Liver (tissue), 3 donors: Measurements from ENCODE around the gene MRPL32.

Experiments
- ATF3 ChIP-seq: IDR thresholded peaks from 2 replicates; pipeline ENCODE4 v1.6.1; 2016; ENCODE audit warnings: antibody characterized with exemption
- CTCF ChIP-seq: fragments of 150-350 bp; IDR thresholded peaks from 2 replicates; pipeline ENCODE4 v1.5.1; 2017; ENCODE audit warnings: improper control_type of control experiment, low read depth, low read length; ENCODE audit not compliant: missing input control
- FOXA1 ChIP-seq: IDR thresholded peaks from 2 replicates; pipeline ENCODE4 v1.6.1; 2016; ENCODE audit warnings: antibody characterized with exemption
- GABPA ChIP-seq, 2 donors: IDR thresholded peaks in 1 of 2; conservative IDR thresholded peaks in 1 of 2; 2 replicates each; pipeline ENCODE4 v1.6.1; 2016; ENCODE audit warnings: antibody characterized with exemption in 2 of 2, mild to moderate bottlenecking in 1 of 2, moderate library complexity in 1 of 2
- RAD21 ChIP-seq, 2 donors: IDR thresholded peaks; 2 replicates each; pipeline ENCODE4 v1.6.1; 2016; ENCODE audit warnings: antibody characterized with exemption in 2 of 2, mild to moderate bottlenecking in 2 of 2
- SP1 ChIP-seq: IDR thresholded peaks from 2 replicates; pipeline ENCODE4 v1.6.1; 2018; ENCODE audit warnings: antibody characterized with exemption, mild to moderate bottlenecking
- donor health status: healthy.
- donor health status: healthy.

GRCh38 chr7:42986781-42987248, 54.6 kb downstream of the MRPL32 start:
- TF ChIP-seq CTCF (no peak), FOXA1 (no peak), ATF3 (no peak), RAD21 (IDR thresholded peaks at IDR 0.05) (no peak), GABPA (IDR thresholded peaks at IDR 0.05 in 1 of 2, conservative IDR thresholded peaks at IDR 0.05 in 1 of 2) (no peak), SP1 (no peak)
